Natural killer cell (primary cell): ENCODE results near the gene KCTD16. TPM values are rescaled to one million over a fixed set of nuclear protein-coding genes. Genes with fewer than 3 reads are reported as not detected.

Experiments used
- ATAC-seq, 3 donors: fragments of 150-1000 bp in 2 of 3; fragments of 200-7000 bp in 1 of 3; cut with Tn5 transposase; 1 replicate in 1 of 3; 2 replicates in 2 of 3; pipeline ENCODE4 v1.10.0; 2021; ENCODE audit warnings: mild to moderate bottlenecking in 2 of 3, moderate library complexity in 2 of 3
- DNase-seq, 2 donors: peaks; one replicate each; pipeline versions ENCODE4 v3.0.0 to v3.0.0-alpha.2; 2013 to 2021; ENCODE audit warnings: mixed read lengths in 1 of 2
- H3K27ac ChIP-seq: one replicate; pipeline ENCODE4 v1.5.1; 2013; ENCODE audit warnings: mild to moderate bottlenecking, low read length
- H3K27me3 ChIP-seq: one replicate; pipeline ENCODE4 v1.6.1; 2013; ENCODE audit warnings: low read length; ENCODE audit not compliant: control insufficient read depth, insufficient read depth
- H3K36me3 ChIP-seq: one replicate; pipeline ENCODE4 v1.6.1; 2013; ENCODE audit warnings: low read length; ENCODE audit not compliant: control insufficient read depth, insufficient read depth
- H3K4me1 ChIP-seq: one replicate; pipeline ENCODE4 v1.6.1; 2013; ENCODE audit warnings: low read length; ENCODE audit not compliant: control insufficient read depth, insufficient read depth
- H3K4me3 ChIP-seq: one replicate; pipeline ENCODE4 v1.5.1; 2013; ENCODE audit warnings: low read length
- H3K9me3 ChIP-seq: one replicate; pipeline ENCODE4 v1.6.1; 2013; ENCODE audit warnings: low read length; ENCODE audit not compliant: control insufficient read depth, insufficient read depth
- H3K27ac Mint-ChIP-seq, 2 donors: one replicate each; pipeline ENCODE4 v1.8.0; 2022; ENCODE audit warnings: mild to moderate bottlenecking in 2 of 2, mixed read lengths in 2 of 2, moderate library complexity in 1 of 2
- H3K27me3 Mint-ChIP-seq, 2 donors: one replicate each; pipeline ENCODE4 v1.8.0; 2022; ENCODE audit warnings: low read depth in 2 of 2, mixed read lengths in 2 of 2
- H3K36me3 Mint-ChIP-seq: one replicate; pipeline ENCODE4 v1.8.0; 2022; ENCODE audit warnings: mixed read lengths
- H3K4me1 Mint-ChIP-seq, 2 donors: one replicate each; pipeline ENCODE4 v1.8.0; 2022; ENCODE audit warnings: mixed read lengths in 2 of 2
- H3K4me3 Mint-ChIP-seq: one replicate; pipeline ENCODE4 v1.8.0; 2022; ENCODE audit warnings: mild to moderate bottlenecking, moderate library complexity, mixed read lengths
- H3K9me3 Mint-ChIP-seq, 2 donors: one replicate each; pipeline ENCODE4 v1.8.0; 2022; ENCODE audit warnings: mixed read lengths in 2 of 2
- CTCF ChIP-seq: fragments of 200-600 bp; IDR thresholded peaks from one replicate; pipeline ENCODE4 v1.8.0; 2022; ENCODE audit warnings: antibody characterized with exemption
- WGBS: methylation state at CpG from one replicate; pipeline ENCODE4 v1.1.7; 2013; ENCODE audit warnings: missing lambda C conversion rate; ENCODE audit not compliant: insufficient coverage; 5-methylcytosine and 5-hydroxymethylcytosine counted together
- intact Hi-C: fragments of 100-400 bp; cut with micrococcal nuclease; formaldehyde crosslinking; loops from one replicate; pipeline ENCODE4 v1.14.2; 2022
- total RNA-seq, 4 donors: library from RNA; stranded (reverse); fragments of 120-200 nt in 1 of 4; gene quantifications; one replicate each; pipeline versions ENCODE4 v1.2.3 to v1.2.4, GENCODE V29; 2013 to 2022

Gene KCTD16
- total RNA-seq, 3 donors from 2014 or later (not counting 1 experiment from before 2014, with no cell fraction given) = 0.16 TPM; not detected in 2

GRCh38 chr5:144462577-144462976 lies 291.9 kb downstream of the KCTD16 start:
- no peak overlapping the region for H3K4me3 Mint-ChIP-seq
- intact Hi-C loops = no loop called here
- no peaks in the 10 kb centered on the region for H3K27me3 ChIP-seq
- H3K4me1 ChIP-seq = no peaks in the 10 kb centered on the region
- 89% methylated on average over 2 of the region's 2 CpGs for WGBS
- DNase-seq = no peak
- H3K9me3 Mint-ChIP-seq = peaks cover 12 to 17% of the 10 kb centered on the region in 2 donors
- no peak for ATAC-seq
- H3K36me3 Mint-ChIP-seq = no peaks in the 10 kb centered on the region
- H3K4me1 Mint-ChIP-seq = no peaks in the 10 kb centered on the region
- H3K36me3 ChIP-seq = no peaks in the 10 kb centered on the region
- H3K27me3 Mint-ChIP-seq = no peaks in the 10 kb centered on the region
- H3K27ac ChIP-seq = no peak overlapping the region
- no peak overlapping the region for H3K27ac Mint-ChIP-seq
- H3K9me3 ChIP-seq = no peaks in the 10 kb centered on the region
- TF ChIP-seq CTCF = no peak
- no peak overlapping the region for H3K4me3 ChIP-seq

- Mint-ChIP-seq H3K9me3 (peaks cover 12 to 18% of the 10 kb centered on the region in 2 donors), H3K36me3 (no peaks in the 10 kb centered on the region), H3K4me3 (no peak overlapping the region), H3K27me3 (no peaks in the 10 kb centered on the region), H3K4me1 (no peaks in the 10 kb centered on the region), H3K27ac (no peak overlapping the region)
- TF ChIP-seq CTCF = no peak
- no peaks in the 10 kb centered on the region for H3K27me3 ChIP-seq
- intact Hi-C loops = no loop called here
- no peak overlapping the region for H3K27ac ChIP-seq
- no peaks in the 10 kb centered on the region for H3K4me1 ChIP-seq
- no peak for ATAC-seq
- DNase-seq = no peak
- H3K4me3 ChIP-seq = no peak overlapping the region
- H3K36me3 ChIP-seq = no peaks in the 10 kb centered on the region
- H3K9me3 ChIP-seq = no peaks in the 10 kb centered on the region
- 95% methylated on average over 2 of the region's 3 CpGs for WGBS
Measured at GRCh38 chr5:144463481-144464223, 293.0 kb downstream of the KCTD16 start.

- H3K36me3 Mint-ChIP-seq = no peaks in the 10 kb centered on the region
- intact Hi-C loops = no loop called here
- ATAC-seq (no peak), DNase-seq (no peak)
- 92% methylated on average over 1 of the region's 1 CpG for WGBS
- H3K27me3 Mint-ChIP-seq = no peaks in the 10 kb centered on the region
- no peak overlapping the region for H3K4me3 Mint-ChIP-seq
- H3K4me1 ChIP-seq = no peaks in the 10 kb centered on the region
- no peak overlapping the region for H3K4me3 ChIP-seq
- peaks cover 12 to 18% of the 10 kb centered on the region in 2 donors for H3K9me3 Mint-ChIP-seq
- H3K9me3 ChIP-seq = no peaks in the 10 kb centered on the region
- H3K4me1 Mint-ChIP-seq = no peaks in the 10 kb centered on the region
- no peak overlapping the region for H3K27ac ChIP-seq
- no peak overlapping the region for H3K27ac Mint-ChIP-seq
- no peaks in the 10 kb centered on the region for H3K27me3 ChIP-seq
- no peaks in the 10 kb centered on the region for H3K36me3 ChIP-seq
- TF ChIP-seq CTCF = no peak
Measured at GRCh38 chr5:144464306-144464705, 293.6 kb downstream of the KCTD16 start.

GRCh38 chr5:144465441-144465840 lies 294.8 kb downstream of the KCTD16 start:
- H3K9me3 ChIP-seq = no peaks in the 10 kb centered on the region
- no peak for TF ChIP-seq CTCF

More at GRCh38 chr5:144465441-144465840, 294.8 kb downstream of the KCTD16 start:
- H3K27ac ChIP-seq = no peak overlapping the region
- WGBS = 77% methylated on average over 4 of the region's 4 CpGs
- H3K36me3 Mint-ChIP-seq = no peaks in the 10 kb centered on the region
- H3K4me1 ChIP-seq = no peaks in the 10 kb centered on the region
- H3K36me3 ChIP-seq = no peaks in the 10 kb centered on the region
- no peaks in the 10 kb centered on the region for H3K4me1 Mint-ChIP-seq
- H3K27ac Mint-ChIP-seq = no peak overlapping the region
- no peak overlapping the region for H3K4me3 ChIP-seq
- no peaks in the 10 kb centered on the region for H3K27me3 ChIP-seq
- intact Hi-C loops = no loop called here
- no peak overlapping the region for H3K4me3 Mint-ChIP-seq
- peaks cover 9 to 16% of the 10 kb centered on the region in 2 donors for H3K9me3 Mint-ChIP-seq
- no peaks in the 10 kb centered on the region for H3K27me3 Mint-ChIP-seq
- ATAC-seq = no peak
- no peak for DNase-seq
